Tibial artery (tissue), 4 donors: Measurements from ENCODE around the gene CPXM1.
"Not testable (repeated sequence)": the region's sequence is repeated elsewhere in the genome, so short reads cannot be mapped to it uniquely, and the experiment has no call there.

Experiments used
- DNase-seq, 2 donors: peaks; one replicate each; pipeline ENCODE4 v3.0.0-alpha.2; 2019
- H3K27ac ChIP-seq, 2 donors: fragments of 200-600 bp; sonication (generic) in 1 of 2; 1 replicate in 1 of 2; 2 replicates in 1 of 2; pipeline ENCODE4 v1.5.1; 2018 to 2019; ENCODE audit warnings: mild to moderate bottlenecking in 1 of 2
- H3K27me3 ChIP-seq, 2 donors: fragments of 200-600 bp; sonication (generic) in 1 of 2; one replicate each; pipeline versions ENCODE4 v1.5.1 to v1.6.0; 2016 to 2019
- H3K36me3 ChIP-seq, 3 donors: fragments of 200-600 bp; sonication (generic) in 2 of 3; one replicate each; pipeline ENCODE4 v1.5.1; 2016 to 2019; ENCODE audit warnings: mild to moderate bottlenecking in 2 of 3
- H3K4me1 ChIP-seq, 4 donors: fragments of 200-600 bp; sonication (generic) in 2 of 4; 1 replicate in 3 of 4; 2 replicates in 1 of 4; pipeline ENCODE4 v1.5.1; 2016 to 2019
- H3K4me3 ChIP-seq, 2 donors: fragments of 200-600 bp; sonication (generic) in 1 of 2; 1 replicate in 1 of 2; 2 replicates in 1 of 2; pipeline ENCODE4 v1.5.1; 2018 to 2019; ENCODE audit warnings: mild to moderate bottlenecking in 2 of 2
- H3K9me3 ChIP-seq, 3 donors: fragments of 200-600 bp; sonication (generic) in 1 of 3; one replicate each; pipeline ENCODE4 v1.5.1; 2016 to 2019
- CTCF ChIP-seq, 2 experiments: fragments of 200-600 bp in 1 of 2; fragments of 450-650 bp in 1 of 2; IDR thresholded peaks; one replicate each; pipeline ENCODE4 v1.5.1; 2017 to 2019; ENCODE audit warnings: antibody characterized with exemption in 2 of 2, mild to moderate bottlenecking in 1 of 2, moderate library complexity in 1 of 2
- intact Hi-C: fragments of 100-400 bp; cut with DNase I; formaldehyde crosslinking; loops from one replicate; pipeline ENCODE4 v1.15.0; 2023; ENCODE audit warnings: low total_unique reads

The CPXM1 gene

GRCh38 chr20:2833761-2834160, 33.3 kb upstream of the CPXM1 start:
- H3K9me3 ChIP-seq = no peaks in the 10 kb centered on the region
- intact Hi-C loops = loop anchor here (10.0 kb wide), 1 partner anchor 139 kb away; the partner anchor contains the start of gene EBF4
- H3K4me3 ChIP-seq = no peak overlapping the region
- peaks cover 0 to 36% (median 8%) of the 10 kb centered on the region in 3 donors for H3K36me3 ChIP-seq
- no peak overlapping the region for H3K27ac ChIP-seq
- peaks cover 0 to 7% (median under 1%) of the 10 kb centered on the region in 4 donors for H3K4me1 ChIP-seq
- peaks cover 0 to 13% of the 10 kb centered on the region in 2 donors for H3K27me3 ChIP-seq
- no peak for DNase-seq
- TF ChIP-seq CTCF (IDR thresholded peaks at IDR 0.05) = no peak

DNA sequence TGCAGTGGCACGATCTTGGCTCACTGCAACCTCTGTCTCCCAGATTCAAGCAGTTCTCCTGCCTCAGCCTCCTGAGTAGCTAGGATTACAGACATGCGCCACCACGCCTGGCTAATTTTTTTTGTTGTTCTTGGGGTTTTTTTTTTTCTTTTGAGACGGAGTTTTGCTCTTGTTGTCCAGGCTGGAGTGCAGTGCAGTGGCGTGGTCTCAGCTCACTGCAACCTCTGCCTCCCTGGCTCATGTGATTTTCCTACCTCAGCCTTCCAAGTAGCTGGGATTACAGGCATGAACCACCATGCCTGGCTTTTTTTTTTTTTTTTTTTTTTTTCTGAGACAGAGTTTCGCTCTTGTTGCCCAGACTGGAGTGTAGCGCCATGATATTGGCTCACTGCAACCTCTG, 30.8 kb upstream of the CPXM1 start:
- not testable (repeated sequence) for DNase-seq, H3K4me3 ChIP-seq, H3K27ac ChIP-seq, H3K9me3 ChIP-seq, H3K4me1 ChIP-seq
- H3K27me3 ChIP-seq = peaks cover 0 to 25% of the 10 kb centered on the region in 2 donors
- intact Hi-C loops = loop anchor here (10.0 kb wide), 1 partner anchor 136 kb away; the partner anchor contains the start of gene EBF4
- H3K36me3 ChIP-seq = peaks cover 0 to 19% (median 8%) of the 10 kb centered on the region in 3 donors

DNA sequence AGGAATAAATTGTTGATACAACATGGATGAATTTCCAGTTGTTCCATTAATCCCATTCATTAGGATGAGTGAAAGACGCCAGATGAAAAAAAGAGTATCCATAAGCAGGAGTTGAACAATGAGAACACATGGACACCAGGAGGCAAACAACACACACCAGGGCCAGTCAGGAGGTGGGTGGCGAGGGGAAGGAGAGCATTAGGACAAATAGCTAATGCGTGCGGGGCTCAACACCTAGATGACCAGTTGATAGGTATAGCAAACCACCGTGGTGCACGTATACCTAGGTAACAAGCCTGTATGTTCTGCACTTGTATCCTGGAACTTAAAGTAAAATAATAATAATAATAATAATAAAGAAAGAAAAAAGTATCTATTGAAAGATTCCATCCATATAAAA, 28.9 kb upstream of the CPXM1 start:
- H3K4me1 ChIP-seq = peaks cover 0 to 7% (median 0%) of the 10 kb centered on the region in 4 donors
- no peak for DNase-seq
- peaks cover 0 to under 1% (median 0%) of the 10 kb centered on the region in 3 donors for H3K36me3 ChIP-seq
- H3K27me3 ChIP-seq = peaks cover 0 to 27% of the 10 kb centered on the region in 2 donors
- H3K9me3 ChIP-seq = no peaks in the 10 kb centered on the region
- H3K27ac ChIP-seq = no peak overlapping the region
- intact Hi-C loops = no loop called here
- TF ChIP-seq CTCF (IDR thresholded peaks at IDR 0.05) = no peak
- no peak overlapping the region for H3K4me3 ChIP-seq

- no peaks in the 10 kb centered on the region for H3K9me3 ChIP-seq
- H3K4me3 ChIP-seq = no peak overlapping the region
- H3K27me3 ChIP-seq = peaks cover 0 to 33% of the 10 kb centered on the region in 2 donors
- H3K4me1 ChIP-seq = peaks cover 0 to 5% (median under 1%) of the 10 kb centered on the region in 4 donors
- H3K36me3 ChIP-seq = no peaks in the 10 kb centered on the region
- no peak overlapping the region for H3K27ac ChIP-seq
- intact Hi-C loops = no loop called here
- no peak for TF ChIP-seq CTCF (IDR thresholded peaks at IDR 0.05)
- DNase-seq = no peak
These were observed 26.2 kb upstream of the CPXM1 start for GRCh38 chr20:2826655-2827054.

DNA sequence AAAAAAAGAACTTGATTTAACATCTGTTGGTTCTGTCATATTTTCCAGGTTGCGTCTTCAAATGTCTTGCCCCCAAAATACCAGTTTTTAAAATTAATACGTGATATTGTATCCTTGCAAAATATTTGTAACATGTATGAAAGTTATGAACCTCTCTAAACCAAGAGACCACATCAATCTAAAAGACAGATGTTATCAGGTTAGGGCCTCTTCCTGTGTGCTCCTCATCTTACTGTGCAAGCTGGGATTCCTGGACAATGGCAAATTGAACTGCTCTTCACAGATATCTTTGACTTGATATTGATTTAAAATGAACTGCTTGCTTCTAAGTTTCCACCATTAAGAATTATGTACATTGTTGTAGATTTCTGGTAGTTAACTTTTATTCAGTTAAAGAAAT, 25.3 kb upstream of the CPXM1 start:
- H3K9me3 ChIP-seq = no peaks in the 10 kb centered on the region
- intact Hi-C loops = no loop called here
- H3K4me3 ChIP-seq = no peak overlapping the region
- peaks cover 0 to 13% (median 3%) of the 10 kb centered on the region in 4 donors for H3K4me1 ChIP-seq
- no peak overlapping the region for H3K27ac ChIP-seq
- no peak for TF ChIP-seq CTCF (IDR thresholded peaks at IDR 0.05)
- H3K27me3 ChIP-seq = peaks cover 0 to 42% of the 10 kb centered on the region in 2 donors
- DNase-seq = no peak
- no peaks in the 10 kb centered on the region for H3K36me3 ChIP-seq

DNA sequence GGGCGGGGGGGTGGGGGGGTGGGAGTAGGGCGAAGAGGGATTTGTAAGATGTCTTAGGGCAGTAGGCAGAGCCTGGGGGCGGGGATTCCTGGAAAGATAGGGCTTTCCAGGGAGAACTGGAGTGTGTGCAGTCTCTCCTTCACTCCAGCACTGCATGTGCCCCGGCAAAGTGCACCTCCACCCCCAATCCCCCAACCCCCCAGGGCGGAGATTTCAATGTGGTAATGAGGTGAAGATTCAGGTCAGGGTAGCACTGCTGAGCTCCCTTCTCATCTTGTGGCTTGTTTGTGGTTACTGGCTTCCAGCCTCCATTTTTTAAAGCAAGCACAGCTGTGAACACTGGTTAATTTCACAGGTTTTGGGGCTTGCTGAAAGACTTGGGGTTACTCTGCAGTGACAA, 21.6 kb upstream of the CPXM1 start:
- no peak overlapping the region for H3K27ac ChIP-seq
- H3K4me3 ChIP-seq = no peak overlapping the region
- H3K36me3 ChIP-seq = no peaks in the 10 kb centered on the region
- no peak for DNase-seq
- H3K4me1 ChIP-seq = peaks cover 0 to 22% (median 13%) of the 10 kb centered on the region in 4 donors
- H3K9me3 ChIP-seq = no peaks in the 10 kb centered on the region
- intact Hi-C loops = no loop called here
- TF ChIP-seq CTCF (IDR thresholded peaks at IDR 0.05) = no peak
- H3K27me3 ChIP-seq = peaks cover 0 to 47% of the 10 kb centered on the region in 2 donors
